ENCODE results near the gene FRS3.

The FRS3 gene

DNA sequence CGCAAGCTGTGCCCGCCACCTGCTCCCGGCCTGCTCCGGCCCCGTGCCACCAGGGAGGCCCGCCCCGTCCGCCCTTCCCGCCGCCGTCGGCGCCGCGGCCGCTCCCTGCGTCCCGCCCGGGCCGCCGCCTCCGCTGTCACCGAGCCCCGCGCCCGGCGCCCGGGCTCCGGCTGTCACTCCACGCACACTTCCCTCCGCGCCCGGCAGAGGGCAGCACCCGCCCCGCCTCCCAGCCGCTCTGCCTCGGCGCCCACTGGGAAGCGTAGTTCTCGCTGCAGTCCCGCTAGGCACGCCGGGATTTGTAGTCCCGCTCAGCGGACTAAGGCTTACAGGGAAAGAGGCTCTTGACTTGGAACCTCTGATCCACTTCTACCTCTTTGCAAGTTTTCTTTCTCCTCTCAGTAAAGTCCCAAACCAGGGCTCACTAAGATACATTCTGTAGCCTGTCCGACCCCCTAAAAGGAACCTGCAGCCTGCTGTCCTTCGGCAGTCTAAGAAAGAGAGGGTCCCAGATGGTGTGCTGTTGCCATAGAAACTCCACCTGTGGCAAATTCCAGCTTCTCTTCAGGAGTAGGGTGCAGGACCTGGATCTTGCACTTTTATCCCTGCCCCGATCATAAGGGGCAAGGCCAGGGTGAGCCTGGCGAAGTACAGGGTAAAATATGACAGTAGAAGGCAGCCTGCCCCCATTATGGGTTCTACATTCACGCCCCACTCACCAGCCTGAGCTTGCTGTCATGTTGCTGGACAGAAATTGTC, 44.1 kb downstream of the FRS3 start, which contains the start of gene TFEB:
TFEB (minus strand) TSS at position 182 of the 759 bp plus-strand sequence. CDS start 44,395 bp downstream, outside the sequence.
- TF ChIP-seq GATA1 (IDR thresholded peaks at IDR 0.05; ENCODE audit: low read depth, low read length), result no peak
- TF ChIP-seq POLR2A (IDR thresholded peaks at IDR 0.05; ENCODE audit: low read length), result no peak
- DNase-seq, result peak; percentile 90 to 95

DNA sequence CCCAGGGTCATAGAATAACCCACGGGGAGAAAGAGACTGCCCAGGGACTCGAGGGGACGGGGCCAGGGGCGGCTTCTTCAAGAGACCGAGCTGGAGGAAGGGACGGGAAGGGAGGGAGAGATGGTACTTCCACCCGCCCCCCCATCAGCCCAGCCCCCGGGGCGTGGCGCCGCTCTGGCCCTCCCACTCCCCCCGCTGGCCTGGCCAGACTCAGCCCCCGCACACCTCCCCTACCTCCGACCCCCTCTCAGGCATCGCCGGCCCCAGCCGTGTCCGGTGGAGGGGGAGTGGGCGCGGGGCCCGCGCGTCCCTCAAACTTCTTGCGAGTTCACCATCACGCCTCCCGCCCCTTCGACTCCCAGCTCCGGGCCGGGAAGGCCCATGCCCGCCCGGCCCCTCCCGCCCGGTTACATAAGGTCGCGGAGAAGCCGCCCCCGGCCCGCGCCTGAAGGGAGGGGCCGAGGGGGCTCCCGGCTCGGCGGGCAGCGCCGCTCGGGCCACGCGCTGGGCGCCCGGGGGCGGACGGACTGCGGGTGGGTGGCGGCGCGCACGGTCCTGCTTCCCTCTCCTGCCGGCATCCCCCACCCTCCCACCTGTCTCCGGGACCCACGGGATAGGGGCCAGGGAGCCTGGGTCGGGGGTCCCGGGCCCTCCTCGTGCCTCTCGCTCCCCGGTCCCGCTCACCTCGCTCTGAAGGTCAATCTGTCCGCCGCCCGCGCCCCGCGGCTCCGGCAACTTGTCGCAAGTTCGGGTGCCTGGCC, 44.9 kb downstream of the FRS3 start:
- DNase-seq, result peak; percentile 34 to 54
- TF ChIP-seq POLR2A (IDR thresholded peaks at IDR 0.05; ENCODE audit: low read length) (no peak), GATA1 (IDR thresholded peaks at IDR 0.05; ENCODE audit: low read depth, low read length) (no peak)

DNA sequence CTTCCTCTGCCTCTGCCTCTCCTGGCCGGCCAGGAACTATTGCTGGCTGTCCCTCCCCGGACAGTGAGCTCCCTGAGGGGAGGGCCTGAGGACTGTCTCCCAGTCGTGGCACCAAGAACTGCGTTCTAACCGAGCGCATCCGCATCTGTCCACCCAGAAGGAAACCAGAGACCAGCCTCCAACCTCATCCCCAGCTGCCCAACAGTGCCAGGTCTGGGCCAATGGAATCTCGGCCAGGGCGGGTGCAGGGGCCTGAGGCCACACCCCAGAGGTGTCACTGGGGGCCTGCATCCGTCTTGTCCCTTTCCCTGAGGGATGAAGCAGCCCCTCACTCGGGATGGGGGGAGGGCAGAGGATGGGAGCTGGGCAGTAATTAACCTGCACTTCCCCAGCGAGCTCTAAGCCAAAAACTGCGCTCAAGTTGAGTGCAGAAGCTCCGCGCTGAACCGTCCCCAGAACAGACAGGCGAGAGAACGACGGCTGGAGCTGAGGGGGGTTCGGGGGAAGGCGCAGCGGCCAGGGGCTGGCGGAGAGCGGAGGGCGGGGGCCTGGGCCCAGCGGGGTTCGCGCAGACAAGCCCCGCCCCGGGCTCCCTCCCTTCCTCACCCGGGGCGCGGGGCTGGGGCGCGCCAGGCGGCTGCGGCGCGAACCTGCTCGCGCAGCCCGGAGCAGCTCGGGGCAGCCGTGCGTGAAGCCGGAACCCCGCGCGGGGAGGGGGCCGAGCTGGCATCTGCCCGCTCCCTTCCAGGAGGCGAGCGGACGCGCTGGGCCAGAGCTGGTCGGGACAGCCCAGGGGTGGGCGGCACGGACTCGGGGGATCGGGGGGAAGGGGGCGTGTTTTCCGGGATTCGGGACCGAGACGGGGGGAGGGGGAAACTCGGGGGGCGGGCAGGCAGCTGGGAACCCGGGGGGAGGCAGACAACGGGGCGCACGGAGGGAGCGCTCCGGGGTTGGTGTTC, 45.7 kb downstream of the FRS3 start:
- no peak for TF ChIP-seq POLR2A (IDR thresholded peaks at IDR 0.05; ENCODE audit: low read length)
- no peak for TF ChIP-seq GATA1 (IDR thresholded peaks at IDR 0.05; ENCODE audit: low read depth, low read length)
- peak; percentile 44 to 56 for DNase-seq

DNA sequence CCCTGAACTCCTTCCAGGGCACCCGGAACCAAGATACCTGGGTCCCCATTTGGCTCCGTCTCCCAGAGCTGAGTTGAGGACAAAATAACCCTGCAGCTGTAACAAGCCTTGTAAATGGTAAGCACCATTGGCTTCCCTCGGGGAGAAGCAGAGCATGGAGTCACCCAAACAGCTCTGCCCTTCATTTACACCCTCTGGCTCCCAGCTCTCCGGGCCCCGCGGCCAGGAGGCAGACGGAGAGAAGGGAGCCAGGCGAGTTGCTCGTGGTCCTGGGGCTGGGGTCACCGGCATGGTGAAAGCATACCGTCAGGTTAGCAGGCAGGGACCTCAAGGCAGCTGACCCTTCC, 46.4 kb downstream of the FRS3 start:
- DNase-seq, result no peak

DNA sequence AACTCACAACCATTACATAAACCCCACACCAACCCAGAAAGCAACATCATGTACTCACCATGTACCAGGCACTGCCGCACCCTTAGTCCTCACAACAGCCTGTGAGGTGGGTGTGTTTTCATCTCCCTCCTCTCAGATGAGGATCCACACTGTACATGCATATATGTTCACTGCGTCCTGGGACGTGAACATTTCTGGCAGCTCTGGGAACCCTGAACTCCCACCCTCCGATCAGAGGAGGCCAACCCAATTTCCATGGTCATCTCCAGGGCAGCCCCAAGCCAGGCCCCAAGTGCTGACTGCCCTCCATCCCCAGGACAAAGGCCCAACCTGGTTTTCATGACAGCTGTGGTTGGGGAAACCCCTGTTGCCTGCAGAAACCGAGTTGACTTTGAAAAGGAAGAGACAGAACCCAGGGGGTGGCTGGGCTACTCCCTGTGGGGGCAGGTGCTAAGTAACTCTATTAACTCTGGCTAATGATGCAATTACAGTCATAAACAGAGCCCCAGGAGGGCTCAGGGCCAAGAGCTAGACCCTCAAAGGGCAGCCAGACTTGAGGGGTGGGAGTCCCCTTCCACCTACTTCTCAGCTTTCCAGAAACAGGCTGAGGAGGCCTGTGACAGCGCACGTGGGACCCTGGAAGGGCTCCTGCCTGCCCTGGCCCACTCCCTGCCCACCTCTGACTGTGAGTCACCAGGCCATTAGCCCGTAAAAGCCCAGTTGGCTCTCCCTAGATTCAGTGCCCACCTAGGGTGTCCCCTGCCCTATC, 46.9 kb downstream of the FRS3 start:
- TF ChIP-seq POLR2A (IDR thresholded peaks at IDR 0.05; ENCODE audit: low read length) (no peak), GATA1 (IDR thresholded peaks at IDR 0.05; ENCODE audit: low read depth, low read length) (no peak)
- DNase-seq, result no peak

More for the DNA sequence above, 46.4 kb downstream of the FRS3 start:
- TF ChIP-seq POLR2A (IDR thresholded peaks at IDR 0.05; ENCODE audit: low read length), result no peak
- no peak for TF ChIP-seq GATA1 (IDR thresholded peaks at IDR 0.05; ENCODE audit: low read depth, low read length)

DNA sequence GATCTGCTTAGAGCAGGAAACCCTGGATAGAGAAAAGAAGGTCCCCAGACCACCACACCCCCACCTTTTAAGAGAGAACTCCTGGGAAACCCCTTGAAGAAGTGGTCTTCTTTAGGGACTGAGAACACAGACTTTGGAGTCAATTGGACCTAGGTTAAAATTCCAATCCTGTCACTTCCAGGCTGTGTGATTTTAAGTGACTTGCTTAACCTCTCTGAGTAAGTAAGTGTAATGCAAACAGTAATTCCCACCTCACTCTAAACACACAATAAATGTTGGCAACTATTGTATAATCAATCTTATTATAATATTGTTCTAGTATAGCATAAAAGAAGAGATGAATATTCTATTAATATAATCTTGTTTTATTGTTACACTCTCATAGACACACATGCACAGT, 47.6 kb downstream of the FRS3 start:
- TF ChIP-seq GATA1 (IDR thresholded peaks at IDR 0.05; ENCODE audit: low read depth, low read length) (no peak), POLR2A (IDR thresholded peaks at IDR 0.05; ENCODE audit: low read length) (no peak)
- no peak for DNase-seq

DNA sequence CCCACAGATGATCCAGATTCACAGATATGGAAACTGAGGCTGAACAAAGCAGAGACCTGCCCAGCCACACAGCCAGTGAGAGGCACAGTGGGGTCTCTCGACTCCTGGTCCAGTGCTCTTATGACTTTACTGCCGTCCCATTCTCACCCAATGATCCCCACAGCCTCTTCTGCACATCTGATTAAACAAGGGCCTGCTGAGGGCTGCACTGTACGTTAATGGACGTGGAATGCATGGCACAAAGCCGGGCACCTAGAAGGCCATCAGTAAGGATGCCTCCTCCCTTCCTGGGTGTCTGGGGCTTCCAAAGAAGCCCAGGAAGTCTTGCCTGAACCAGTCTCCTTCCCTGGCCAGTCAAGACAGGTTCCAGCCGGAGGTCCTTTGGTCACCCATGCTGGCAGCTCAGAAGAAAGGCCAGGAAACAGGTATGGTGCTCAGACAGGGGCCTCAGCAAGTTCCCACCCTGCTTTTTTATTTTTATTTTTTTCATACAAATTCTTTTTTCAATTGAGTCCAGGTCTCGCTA, 48.1 kb downstream of the FRS3 start:
- no peak for DNase-seq
- no peak for TF ChIP-seq POLR2A (IDR thresholded peaks at IDR 0.05; ENCODE audit: low read length)

DNA sequence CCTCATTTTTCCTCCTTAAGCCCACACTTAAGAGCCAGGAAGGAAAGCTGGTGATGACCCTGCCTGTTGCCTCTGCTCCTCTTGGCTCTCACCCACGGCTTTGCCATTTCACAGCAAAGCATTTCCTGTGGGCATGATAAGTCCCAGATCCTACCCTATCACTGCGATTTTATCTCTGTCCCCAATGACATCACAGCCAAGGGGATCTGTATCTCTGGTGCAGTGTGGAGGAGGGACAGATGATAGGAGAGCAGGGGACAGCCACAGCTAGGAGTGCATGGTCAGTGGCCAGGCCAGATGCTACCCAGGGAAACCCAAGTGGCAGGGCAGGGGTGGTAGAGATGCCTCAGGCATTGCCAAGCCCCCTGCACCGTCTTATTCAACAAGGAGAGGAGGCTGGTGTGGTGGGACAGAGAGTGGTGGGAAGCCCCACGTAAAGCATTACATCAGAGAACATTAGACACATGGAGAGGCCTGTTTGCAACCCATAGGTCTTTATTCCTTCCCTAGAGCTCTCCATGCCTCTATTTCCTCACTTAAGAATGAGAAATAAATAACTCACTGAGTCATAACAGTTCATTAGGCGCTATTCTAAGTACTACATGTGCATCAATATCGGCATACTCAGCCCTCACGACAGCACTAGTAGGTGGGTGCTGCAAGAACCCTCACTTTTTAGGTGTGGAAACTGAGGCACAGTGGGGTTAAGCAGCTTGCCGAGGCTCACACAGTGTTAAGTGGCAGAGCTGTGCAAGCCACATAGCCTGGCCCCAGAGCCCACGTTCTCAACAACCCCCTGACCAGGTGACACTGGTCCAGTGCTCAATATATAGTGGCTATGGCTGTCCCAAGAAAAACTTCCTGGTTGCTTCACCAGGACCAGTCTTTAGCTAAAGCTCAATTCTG, 48.9 kb downstream of the FRS3 start:
- no peak for TF ChIP-seq GATA1 (IDR thresholded peaks at IDR 0.05; ENCODE audit: low read depth, low read length)
- DNase-seq, result no peak

DNA sequence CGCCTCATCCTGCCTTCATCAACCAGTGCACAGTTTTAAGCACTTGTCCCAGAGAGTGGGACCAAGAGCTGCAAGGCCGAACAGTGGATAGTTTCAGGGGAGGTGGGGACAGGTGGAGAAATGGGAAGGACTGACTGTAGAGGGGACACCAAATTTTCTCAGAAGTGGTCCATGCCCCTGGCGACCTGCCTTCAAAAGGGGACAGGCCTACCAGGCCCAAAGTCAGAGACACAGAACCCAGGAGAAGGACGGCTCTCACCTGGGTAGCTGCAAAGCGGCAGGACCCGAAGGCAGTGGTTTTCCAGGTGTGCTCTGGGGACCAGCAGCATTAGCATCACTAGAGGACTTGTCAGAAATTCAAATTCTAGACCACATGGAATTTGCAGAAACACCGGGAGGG, 50.1 kb downstream of the FRS3 start:
- TF ChIP-seq POLR2A (IDR thresholded peaks at IDR 0.05; ENCODE audit: low read length), result no peak
- TF ChIP-seq GATA1 (IDR thresholded peaks at IDR 0.05; ENCODE audit: low read depth, low read length), result no peak
- no peak for DNase-seq

DNA sequence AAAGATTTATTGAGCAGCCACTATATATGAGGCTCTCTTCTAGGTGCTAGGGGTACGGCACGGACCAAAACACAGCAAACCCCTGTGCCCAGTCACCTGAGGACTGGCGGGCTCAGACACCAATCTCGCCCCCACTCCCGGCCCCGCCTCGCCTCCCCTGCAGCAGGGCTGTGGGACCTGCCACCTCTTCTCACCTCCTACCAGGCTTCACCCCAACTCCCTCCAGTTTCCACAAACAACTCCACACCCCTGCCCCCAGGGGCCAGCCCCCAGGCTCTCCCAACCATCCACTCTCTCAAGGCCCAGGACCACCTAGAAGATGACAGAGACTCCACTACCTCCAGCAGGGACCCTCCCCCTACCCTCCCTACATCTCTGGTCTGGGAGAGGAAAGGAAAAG, 50.7 kb downstream of the FRS3 start:
- no peak for TF ChIP-seq GATA1 (IDR thresholded peaks at IDR 0.05; ENCODE audit: low read depth, low read length)
- TF ChIP-seq POLR2A (IDR thresholded peaks at IDR 0.05; ENCODE audit: low read length), result no peak
- no peak for DNase-seq

DNA sequence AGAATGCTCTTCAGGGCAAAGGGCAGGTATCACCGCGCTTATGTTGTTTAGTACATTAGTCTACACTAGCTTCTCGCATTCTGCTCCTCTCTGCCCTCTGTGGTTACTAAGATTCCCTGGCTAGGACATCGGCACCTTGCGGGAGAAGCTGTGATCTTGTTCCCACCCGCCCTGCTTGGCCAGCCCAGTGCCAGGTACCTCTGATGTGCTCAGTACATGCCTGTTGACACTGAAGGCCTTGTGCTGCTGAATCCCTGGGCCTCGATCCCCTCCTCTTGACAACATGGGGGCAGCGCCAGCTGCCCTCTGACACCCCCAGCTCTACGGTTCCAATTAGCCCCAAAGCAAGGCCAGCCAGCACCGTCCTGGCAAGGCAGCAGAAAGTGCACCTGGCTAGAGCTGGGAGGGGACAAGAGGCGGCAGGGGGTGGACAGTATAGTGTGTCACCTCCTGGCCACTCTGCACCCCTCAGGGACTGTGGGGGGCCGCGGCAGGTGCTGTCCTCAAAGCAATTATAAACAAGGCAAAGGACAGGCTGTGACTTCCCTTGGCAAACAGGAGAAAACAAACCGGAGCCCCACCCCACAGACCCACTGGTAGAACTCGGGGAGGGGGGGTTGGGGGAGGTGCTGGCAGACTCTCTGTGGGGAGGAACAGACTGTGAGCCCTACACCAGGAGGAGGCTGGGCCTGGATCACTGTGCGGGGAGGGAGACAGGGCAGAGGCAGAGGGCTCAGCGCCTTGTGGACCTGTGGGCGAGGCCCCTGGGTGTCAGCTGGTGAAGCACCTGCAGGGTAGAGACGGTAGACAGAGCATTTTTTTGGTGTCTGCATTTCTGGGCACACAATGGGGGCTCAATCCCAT, 51.4 kb downstream of the FRS3 start:
- no peak for TF ChIP-seq POLR2A (IDR thresholded peaks at IDR 0.05; ENCODE audit: low read length)
- TF ChIP-seq GATA1 (IDR thresholded peaks at IDR 0.05; ENCODE audit: low read depth, low read length), result no peak
- no peak for DNase-seq
